ENCODE data around the gene ZNF827.

Gene ZNF827

DNA sequence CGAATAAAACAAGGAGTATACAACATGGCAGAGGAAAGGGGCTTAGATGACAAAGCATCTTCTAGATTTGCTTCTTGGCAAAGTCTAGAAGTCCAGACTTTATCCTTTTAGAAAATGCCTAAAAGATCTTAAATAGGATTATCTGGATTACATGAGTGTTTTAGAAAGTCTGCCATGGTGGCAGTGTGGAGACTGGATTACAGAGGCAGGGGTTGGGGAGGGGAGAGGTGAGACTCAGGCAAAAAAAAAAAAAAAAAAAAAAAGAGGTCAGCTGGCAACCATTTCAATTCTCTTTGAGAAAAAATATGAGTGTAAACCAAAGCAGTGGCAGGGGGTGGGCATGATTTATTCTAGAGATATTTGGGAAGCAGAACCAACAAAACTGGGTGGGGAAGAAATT is 17.4 kb downstream of the ZNF827 start:
- POLR2A ChIA-PET: no interaction called here
- CTCF ChIA-PET: no interaction called here
- Histone ChIP-seq H3K27ac (ENCODE audit: extremely low read depth, low read depth, low read length) (no peak overlapping the region), H3K4me1 (ENCODE audit: control insufficient read depth, insufficient read depth, low read length) (no peaks in the 10 kb centered on the region), H3K4me3 (ENCODE audit: low read depth, low read length) (no peak overlapping the region), H3K36me3 (ENCODE audit: control insufficient read depth in 2 of 2, insufficient read depth in 1 of 2, low read length in 2 of 2) (no peaks in the 10 kb centered on the region), H3K9me3 (ENCODE audit: control insufficient read depth, insufficient read depth, low read depth, low read length) (no peaks in the 10 kb centered on the region)
- TF ChIP-seq ZIC2 (tag by site-specific recombination; IDR thresholded peaks at IDR 0.05): no peak
- no peak for TF ChIP-seq KLF7 (tag by site-specific recombination; IDR thresholded peaks at IDR 0.05; ENCODE audit: borderline replicate concordance)
- TF ChIP-seq ZNF555 (tag by site-specific recombination; conservative IDR thresholded peaks at IDR 0.05): no peak
- no peak for TF ChIP-seq ZBTB20 (tag by site-specific recombination; IDR thresholded peaks at IDR 0.05)
- no peak for TF ChIP-seq YY2 (tag by site-specific recombination; IDR thresholded peaks at IDR 0.05)
- no peak for TF ChIP-seq ZNF776 (tag by site-specific recombination; IDR thresholded peaks at IDR 0.05; ENCODE audit: borderline replicate concordance)
- TF ChIP-seq, protein P1, sequence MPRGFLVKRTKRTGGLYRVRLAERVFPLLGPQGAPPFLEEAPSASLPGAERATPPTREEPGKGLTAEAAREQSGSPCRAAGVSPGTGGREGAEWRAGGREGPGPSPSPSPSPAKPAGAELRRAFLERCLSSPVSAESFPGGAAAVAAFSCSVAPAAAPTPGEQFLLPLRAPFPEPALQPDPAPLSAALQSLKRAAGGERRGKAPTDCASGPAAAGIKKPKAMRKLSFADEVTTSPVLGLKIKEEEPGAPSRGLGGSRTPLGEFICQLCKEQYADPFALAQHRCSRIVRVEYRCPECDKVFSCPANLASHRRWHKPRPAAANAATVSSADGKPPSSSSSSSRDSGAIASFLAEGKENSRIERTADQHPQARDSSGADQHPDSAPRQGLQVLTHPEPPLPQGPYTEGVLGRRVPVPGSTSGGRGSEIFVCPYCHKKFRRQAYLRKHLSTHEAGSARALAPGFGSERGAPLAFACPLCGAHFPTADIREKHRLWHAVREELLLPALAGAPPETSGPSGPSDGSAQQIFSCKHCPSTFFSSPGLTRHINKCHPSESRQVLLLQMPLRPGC (tag by site-specific recombination; IDR thresholded peaks at IDR 0.05): no peak
- no peak for TF ChIP-seq ZNF501 (tag by site-specific recombination; IDR thresholded peaks at IDR 0.05)
- TF ChIP-seq ZNF302 (tag by site-specific recombination; IDR thresholded peaks at IDR 0.05; ENCODE audit: low read depth): no peak
- no peak for TF ChIP-seq ZNF341 (tag by site-specific recombination; IDR thresholded peaks at IDR 0.05; ENCODE audit: low read depth)
- TF ChIP-seq ZEB2 (tag by site-specific recombination; IDR thresholded peaks at IDR 0.05): no peak
- TF ChIP-seq ZNF324 (tag by site-specific recombination; IDR thresholded peaks at IDR 0.05): no peak
- TF ChIP-seq, protein P2, sequence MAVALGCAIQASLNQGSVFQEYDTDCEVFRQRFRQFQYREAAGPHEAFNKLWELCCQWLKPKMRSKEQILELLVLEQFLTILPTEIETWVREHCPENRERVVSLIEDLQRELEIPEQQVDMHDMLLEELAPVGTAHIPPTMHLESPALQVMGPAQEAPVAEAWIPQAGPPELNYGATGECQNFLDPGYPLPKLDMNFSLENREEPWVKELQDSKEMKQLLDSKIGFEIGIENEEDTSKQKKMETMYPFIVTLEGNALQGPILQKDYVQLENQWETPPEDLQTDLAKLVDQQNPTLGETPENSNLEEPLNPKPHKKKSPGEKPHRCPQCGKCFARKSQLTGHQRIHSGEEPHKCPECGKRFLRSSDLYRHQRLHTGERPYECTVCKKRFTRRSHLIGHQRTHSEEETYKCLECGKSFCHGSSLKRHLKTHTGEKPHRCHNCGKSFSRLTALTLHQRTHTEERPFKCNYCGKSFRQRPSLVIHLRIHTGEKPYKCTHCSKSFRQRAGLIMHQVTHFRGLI (tag by site-specific recombination; IDR thresholded peaks at IDR 0.05): no peak
- TF ChIP-seq, protein P3, sequence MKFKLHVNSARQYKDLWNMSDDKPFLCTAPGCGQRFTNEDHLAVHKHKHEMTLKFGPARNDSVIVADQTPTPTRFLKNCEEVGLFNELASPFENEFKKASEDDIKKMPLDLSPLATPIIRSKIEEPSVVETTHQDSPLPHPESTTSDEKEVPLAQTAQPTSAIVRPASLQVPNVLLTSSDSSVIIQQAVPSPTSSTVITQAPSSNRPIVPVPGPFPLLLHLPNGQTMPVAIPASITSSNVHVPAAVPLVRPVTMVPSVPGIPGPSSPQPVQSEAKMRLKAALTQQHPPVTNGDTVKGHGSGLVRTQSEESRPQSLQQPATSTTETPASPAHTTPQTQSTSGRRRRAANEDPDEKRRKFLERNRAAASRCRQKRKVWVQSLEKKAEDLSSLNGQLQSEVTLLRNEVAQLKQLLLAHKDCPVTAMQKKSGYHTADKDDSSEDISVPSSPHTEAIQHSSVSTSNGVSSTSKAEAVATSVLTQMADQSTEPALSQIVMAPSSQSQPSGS (tag by site-specific recombination; IDR thresholded peaks at IDR 0.05; ENCODE audit: low read depth): no peak
- TF ChIP-seq GLIS1 (tag by site-specific recombination; IDR thresholded peaks at IDR 0.05): no peak
- no peak for TF ChIP-seq ZNF529 (tag by site-specific recombination; IDR thresholded peaks at IDR 0.05; ENCODE audit: insufficient replicate concordance)
- no peak for TF ChIP-seq ZNF223 (tag by site-specific recombination; IDR thresholded peaks at IDR 0.05)
- no peak for TF ChIP-seq ZNF26 (tag by site-specific recombination; IDR thresholded peaks at IDR 0.05)
- TF ChIP-seq KLF16 (tag by site-specific recombination; IDR thresholded peaks at IDR 0.05): no peak
- no peak for TF ChIP-seq BCL6B (tag by site-specific recombination; IDR thresholded peaks at IDR 0.05)

All from HEK293 (cell line).